Measurements from ENCODE around the gene BRD7. TPM values are rescaled to one million over a fixed set of nuclear protein-coding genes. Genes with fewer than 3 reads are reported as not detected.

Gene BRD7
- total and polyA plus RNA-seq, 2 donors (not counting 3 experiments of a cell fraction or from before 2014, with no cell fraction given), result 17.1 to 69.1 TPM

DNA sequence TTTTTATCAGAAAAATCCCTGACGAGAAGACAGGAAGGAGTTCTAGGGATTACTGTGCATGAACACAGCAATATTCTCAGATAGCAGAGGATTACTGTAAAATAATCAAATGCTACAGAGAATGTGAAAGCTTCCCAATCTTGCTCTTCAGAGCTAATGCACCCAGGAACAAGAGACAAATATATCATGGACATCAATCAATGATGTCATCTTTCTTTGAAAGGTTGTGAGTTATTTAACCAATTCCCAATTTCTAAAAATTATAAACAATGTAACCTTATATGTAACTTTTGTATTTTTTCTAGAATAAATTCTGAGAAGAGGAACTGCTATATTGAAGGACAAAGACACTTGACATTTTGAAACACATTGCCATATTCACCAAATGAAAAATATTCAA lies 46.5 kb downstream of the BRD7 start:
- CTCF ChIA-PET, result interaction anchor here (0.9 to 4.0 kb wide), 3 partner anchors 33 to 297 kb away, joined by 3 to 17 read pairs (median 4); partner anchors contain the start of gene CNEP1R1
- BruUV-seq (replicated peaks), result no TSS peak
- intact Hi-C loops (cut with micrococcal nuclease), result no loop called here
- Histone ChIP-seq H3K4me3 (replicated peaks in 1 of 3; ENCODE audit: insufficient read depth in 1 of 3, low read depth in 1 of 3, low read length in 3 of 3) (no peak overlapping the region), H3K79me2 (ENCODE audit: control insufficient read depth, insufficient read depth, low read length) (no peaks in the 10 kb centered on the region), H2AFZ (ENCODE audit: low read depth, low read length) (no peak overlapping the region), H3K4me2 (ENCODE audit: insufficient read depth, low read length) (no peak overlapping the region), H3K27ac (ENCODE audit: insufficient read depth, low read depth, low read length) (no peak overlapping the region), H3K4me1 (ENCODE audit: control insufficient read depth, extremely low read depth, insufficient read depth, low read length) (peaks cover 7% of the 10 kb centered on the region), H3K36me3 (ENCODE audit: control insufficient read depth in 2 of 2, extremely low read depth in 1 of 2, insufficient read depth in 2 of 2, low read length in 2 of 2) (peaks cover 6 to 15% of the 10 kb centered on the region in 2 experiments), H4K20me1 (replicated peaks; ENCODE audit: control insufficient read depth, extremely low read depth, insufficient read depth, low read length) (no peaks in the 10 kb centered on the region), H3K9me3 (replicated peaks; ENCODE audit: control insufficient read depth, insufficient read depth, low read length) (no peaks in the 10 kb centered on the region), H3K9me1 (replicated peaks; ENCODE audit: control insufficient read depth, extremely low read depth, insufficient read depth, low read length) (no peaks in the 10 kb centered on the region), H3K9ac (replicated peaks; ENCODE audit: extremely low read depth, insufficient read depth, low read length) (no peak overlapping the region), H3K27me3 (ENCODE audit: control insufficient read depth in 2 of 2, insufficient read depth in 2 of 2, low read length in 2 of 2) (no peaks in the 10 kb centered on the region)
- DNase-seq (ENCODE audit: low read depth, low spot score), result no peak
- dilution Hi-C loops (cut with MboI; ENCODE audit: extremely low pct_ligation_motif_present, low sequenced_read_pairs), result no loop called here
- FAIRE-seq, result no peak
- POLR2A ChIA-PET, result no interaction called here
- TF ChIP-seq POLR2AphosphoS5 (IDR thresholded peaks at IDR 0.05; ENCODE audit: insufficient read depth, low read depth, low read length) (no peak), POLR2A (IDR thresholded peaks at IDR 0.05; ENCODE audit: low read depth, low read length) (no peak), FOS (IDR thresholded peaks at IDR 0.05; ENCODE audit: borderline replicate concordance, insufficient read depth, low read length) (no peak), MYC (IDR thresholded peaks at IDR 0.05; ENCODE audit: low read depth, low read length) (no peak), MAX (IDR thresholded peaks at IDR 0.05; ENCODE audit: insufficient read depth, insufficient read length) (no peak), CTCF (IDR thresholded peaks at IDR 0.05; ENCODE audit: extremely low read depth in 1 of 2, insufficient read depth in 1 of 2, low read depth in 1 of 2, low read length in 2 of 2) (no peak), GATA2 (IDR thresholded peaks at IDR 0.05; ENCODE audit: insufficient read depth, insufficient read length, low read depth, low read length) (no peak), JUN (IDR thresholded peaks at IDR 0.05; ENCODE audit: borderline replicate concordance, insufficient read depth, insufficient read length, low read depth) (no peak), EZH2 (IDR thresholded peaks at IDR 0.05; ENCODE audit: borderline replicate concordance, low read depth, low read length, severe bottlenecking) (no peak)
